NCI-H1694 treated with DMSO at 0.1 percent for 48 hours (cell line): Measurements from ENCODE around the gene RGS17.

Experiments
- DNase-seq: peaks from one replicate; lab custom pipeline; 2025; lab: John Stamatoyannopoulos, UW

RGS17 gene

GRCh38 chr6:153084393-153084792, 46.7 kb downstream of the RGS17 start:
- no peak for DNase-seq

DNA sequence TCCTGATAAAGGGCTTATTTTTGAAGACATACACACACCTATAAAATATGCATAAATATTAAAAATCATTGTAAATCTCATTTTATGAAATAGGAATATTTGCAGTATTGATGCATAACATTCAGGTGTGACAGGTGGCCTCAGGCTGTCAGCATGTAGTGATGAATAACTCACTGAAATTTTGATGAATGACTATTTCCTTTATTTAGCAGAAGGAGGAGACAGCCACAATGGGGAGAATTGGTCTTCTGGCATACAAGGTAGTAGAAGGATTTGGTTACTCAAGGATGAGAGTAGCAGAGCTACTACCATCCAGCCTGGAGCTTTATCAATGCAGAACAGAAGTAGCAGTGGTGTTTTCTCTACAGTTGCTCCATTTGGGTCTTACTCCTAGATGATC, 47.2 kb downstream of the RGS17 start:
- no peak for DNase-seq

GRCh38 chr6:153081914-153082313, 49.2 kb downstream of the RGS17 start:
- no peak for DNase-seq

DNA sequence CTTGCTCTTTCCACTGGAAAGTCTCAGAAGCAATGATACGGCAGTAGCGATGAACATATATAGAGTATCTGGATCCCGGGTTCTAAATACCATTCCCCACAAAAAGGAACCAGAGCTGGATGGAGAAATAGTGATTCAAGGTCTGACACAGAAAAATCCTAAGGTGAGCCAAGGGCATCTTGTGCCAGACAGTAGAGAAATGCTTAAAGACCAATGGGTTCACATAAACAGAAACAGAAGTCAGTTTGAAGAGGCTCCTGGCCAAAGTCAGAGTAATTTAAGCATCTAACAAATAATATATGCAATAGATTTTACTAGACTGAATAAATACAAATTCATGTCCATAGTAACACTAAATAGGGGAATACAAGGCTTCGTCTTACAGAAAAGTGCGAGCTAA, 54.7 kb downstream of the RGS17 start:
- no peak for DNase-seq

- DNase-seq, result no peak
These were observed 56.3 kb downstream of the RGS17 start for GRCh38 chr6:153074761-153075160.

DNA sequence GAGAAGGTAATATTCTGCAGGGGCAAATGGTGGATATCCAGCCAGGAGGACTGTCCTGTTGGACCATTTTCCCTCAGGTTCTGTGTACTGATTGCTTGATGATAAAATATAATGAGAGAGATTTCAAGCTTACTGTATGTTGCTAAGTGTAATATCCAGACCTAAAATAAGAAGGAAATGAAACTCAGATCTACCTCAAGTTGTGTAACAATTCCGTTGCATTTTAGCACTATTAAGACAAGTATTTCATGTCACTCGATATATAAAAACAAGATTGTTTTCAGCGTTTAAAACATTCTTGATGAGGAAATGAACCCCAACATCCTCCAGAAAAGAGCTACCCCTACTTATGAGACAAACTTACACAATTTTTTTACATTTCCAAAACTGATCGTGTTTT, 57.2 kb downstream of the RGS17 start:
- no peak for DNase-seq

- no peak for DNase-seq
These were observed 60.3 kb downstream of the RGS17 start for GRCh38 chr6:153070756-153071155.

DNA sequence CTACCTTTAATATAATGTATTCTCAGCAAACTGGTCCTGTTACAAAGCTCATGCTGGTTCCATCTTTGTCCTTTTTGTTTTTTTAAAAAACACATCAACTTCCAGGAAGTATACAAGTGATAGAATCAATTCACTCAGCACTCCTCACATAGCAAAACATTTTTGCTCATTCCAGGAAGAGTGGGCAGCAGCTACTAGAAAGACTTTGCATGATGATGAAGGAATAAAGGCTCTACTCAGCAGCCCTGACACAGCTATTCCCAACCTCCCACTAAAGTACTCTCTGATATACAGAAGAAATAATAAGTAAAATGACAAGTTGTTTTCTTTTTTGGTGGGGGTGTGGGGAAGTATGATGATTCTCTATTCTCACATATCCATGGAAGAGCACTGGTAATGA, 61.2 kb downstream of the RGS17 start:
- no peak for DNase-seq

DNA sequence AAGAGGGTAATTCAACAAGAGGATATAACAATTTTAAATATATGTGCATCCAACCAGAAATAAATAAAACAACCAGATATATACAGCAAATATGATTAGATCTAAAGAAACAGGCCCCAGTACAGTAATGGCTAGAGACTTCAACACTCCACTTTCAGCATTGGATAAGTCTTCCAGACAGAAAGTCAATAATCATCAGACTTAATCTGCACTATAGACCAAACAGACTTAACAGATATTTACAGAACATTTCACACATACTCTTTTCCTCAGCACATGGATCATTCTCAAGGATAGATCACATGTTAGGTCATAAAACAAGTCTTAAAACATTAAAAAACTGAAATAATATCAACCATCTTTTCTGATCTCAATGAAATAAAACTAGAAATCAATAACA, 65.9 kb downstream of the RGS17 start:
- DNase-seq, result no peak

GRCh38 chr6:153063936-153064335, 67.1 kb downstream of the RGS17 start:
- no peak for DNase-seq

- DNase-seq, result no peak
These were observed 68.6 kb downstream of the RGS17 start for GRCh38 chr6:153062516-153062915.

GRCh38 chr6:153059757-153060156, 71.3 kb downstream of the RGS17 start:
- no peak for DNase-seq

- no peak for DNase-seq
These were observed 71.8 kb downstream of the RGS17 start for GRCh38 chr6:153059311-153059710.

DNA sequence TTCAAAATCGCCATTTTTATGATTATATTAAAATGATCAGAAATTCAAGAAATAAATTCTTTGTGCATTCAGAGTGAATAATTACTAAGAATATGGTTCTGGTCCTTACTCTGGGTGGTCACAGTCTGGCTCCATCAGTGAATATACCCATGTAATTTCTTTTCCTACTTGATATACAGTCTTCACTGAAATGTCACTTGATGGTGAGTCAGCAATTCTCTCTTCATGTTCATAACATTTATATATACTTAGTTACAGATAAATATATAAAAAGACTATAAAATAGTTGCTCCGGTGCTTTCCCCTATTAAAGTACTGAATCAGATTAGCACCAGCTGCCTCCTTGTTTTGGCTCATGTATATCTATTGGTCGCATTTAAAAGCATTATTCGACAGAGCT, 72.2 kb downstream of the RGS17 start:
- DNase-seq, result no peak

DNA sequence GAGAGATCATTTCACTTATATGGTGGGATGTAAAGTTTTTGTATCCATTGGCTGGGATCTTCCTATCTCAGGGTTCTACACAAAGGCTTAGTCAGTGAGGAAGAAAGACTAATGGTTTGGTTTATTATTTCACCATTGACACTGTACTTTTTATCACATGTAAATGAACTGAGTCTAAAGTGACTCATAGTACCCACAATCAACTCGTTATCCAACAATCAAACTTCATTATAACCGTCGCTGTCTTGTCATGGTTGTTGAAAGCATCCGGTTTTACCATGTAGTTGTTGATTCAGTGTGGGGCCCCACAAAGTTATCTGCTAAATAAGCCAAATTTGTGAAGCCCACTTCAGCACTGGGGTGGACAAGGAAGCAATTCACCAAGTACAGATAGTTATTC, 72.8 kb downstream of the RGS17 start:
- DNase-seq, result no peak

GRCh38 chr6:153056308-153056707, 74.8 kb downstream of the RGS17 start:
- DNase-seq, result no peak

- no peak for DNase-seq
These were observed 79.3 kb downstream of the RGS17 start for GRCh38 chr6:153051801-153052200.

GRCh38 chr6:153048631-153049030, 82.5 kb downstream of the RGS17 start:
- no peak for DNase-seq

DNA sequence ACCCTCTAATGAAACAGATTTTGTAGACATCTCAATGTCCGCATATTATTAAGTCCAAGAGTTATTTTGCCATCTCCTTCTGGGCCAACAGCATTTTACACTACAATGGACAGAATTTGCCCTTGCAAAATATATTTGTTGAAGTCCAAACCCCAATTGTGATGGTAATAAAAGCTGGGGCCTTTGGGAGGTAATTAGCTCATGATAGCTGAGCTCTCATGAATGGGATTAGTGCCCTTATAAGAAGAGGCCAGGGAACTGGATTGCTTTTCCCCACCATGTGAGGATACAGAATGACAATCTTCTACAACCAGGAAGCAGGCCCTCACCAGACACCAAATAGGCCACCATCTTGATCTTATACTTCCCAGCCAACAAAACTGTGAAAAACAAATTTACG, 83.7 kb downstream of the RGS17 start:
- no peak for DNase-seq

GRCh38 chr6:153045271-153045670, 85.8 kb downstream of the RGS17 start:
- no peak for DNase-seq

GRCh38 chr6:153044295-153044694, 86.8 kb downstream of the RGS17 start:
- DNase-seq, result no peak

- no peak for DNase-seq
These were observed 87.4 kb downstream of the RGS17 start for GRCh38 chr6:153043719-153044118.

DNA sequence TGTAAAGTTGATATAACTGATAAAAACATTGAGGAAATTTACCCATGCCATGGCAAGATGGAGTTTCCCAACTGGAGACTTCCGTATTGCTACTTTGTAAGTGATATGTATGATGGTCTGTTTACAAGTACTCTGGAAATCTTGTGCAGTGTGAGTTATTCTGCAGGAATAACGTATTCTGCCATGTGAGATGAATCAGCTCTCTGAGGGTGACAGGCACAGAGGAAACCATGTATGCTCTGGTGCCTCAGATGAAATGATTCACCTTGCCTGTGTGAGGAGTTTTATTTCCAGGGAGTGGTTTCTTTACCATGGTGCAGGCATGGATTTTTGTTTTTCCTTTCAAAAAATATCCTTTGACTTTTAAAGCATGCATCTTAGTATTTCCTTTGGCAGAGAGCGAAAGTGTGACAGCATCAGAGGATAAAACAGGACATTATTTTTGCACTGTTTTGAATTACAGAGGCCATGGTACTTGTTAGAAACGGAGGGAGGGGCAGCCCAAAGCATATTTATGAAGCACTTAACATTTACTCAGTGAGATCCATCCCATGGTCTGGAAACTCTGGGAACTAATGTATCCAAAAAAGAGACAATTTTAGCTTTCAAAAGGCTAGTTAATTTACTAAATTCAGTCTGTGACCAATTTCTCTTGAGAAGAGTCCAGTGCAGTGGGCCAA, 92.6 kb downstream of the RGS17 start:
- DNase-seq, result no peak

DNA sequence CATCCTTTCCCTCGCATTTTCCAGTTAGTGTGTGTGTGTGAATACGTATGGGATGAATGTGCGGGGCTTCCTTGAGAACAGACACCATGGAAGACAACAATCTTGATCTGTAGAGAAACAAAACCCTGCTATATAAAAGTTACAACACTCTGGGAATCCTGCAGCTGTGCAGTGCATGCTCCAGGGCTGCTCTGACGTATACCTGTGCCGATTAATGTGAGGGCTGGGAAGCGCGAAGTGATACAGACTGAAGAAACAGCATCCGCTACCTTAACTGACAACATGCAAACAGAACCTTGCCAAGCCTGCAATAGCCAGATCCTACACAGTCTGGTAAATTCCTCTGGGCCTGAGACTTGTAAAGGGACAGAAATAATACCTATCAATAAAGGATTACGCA, 96.9 kb downstream of the RGS17 start:
- no peak for DNase-seq
